Measurements from ENCODE around the gene ACP7.
A peak's percentile ranks its signal among the peaks of the same experiment; 100 is the strongest.

Gene ACP7

DNA sequence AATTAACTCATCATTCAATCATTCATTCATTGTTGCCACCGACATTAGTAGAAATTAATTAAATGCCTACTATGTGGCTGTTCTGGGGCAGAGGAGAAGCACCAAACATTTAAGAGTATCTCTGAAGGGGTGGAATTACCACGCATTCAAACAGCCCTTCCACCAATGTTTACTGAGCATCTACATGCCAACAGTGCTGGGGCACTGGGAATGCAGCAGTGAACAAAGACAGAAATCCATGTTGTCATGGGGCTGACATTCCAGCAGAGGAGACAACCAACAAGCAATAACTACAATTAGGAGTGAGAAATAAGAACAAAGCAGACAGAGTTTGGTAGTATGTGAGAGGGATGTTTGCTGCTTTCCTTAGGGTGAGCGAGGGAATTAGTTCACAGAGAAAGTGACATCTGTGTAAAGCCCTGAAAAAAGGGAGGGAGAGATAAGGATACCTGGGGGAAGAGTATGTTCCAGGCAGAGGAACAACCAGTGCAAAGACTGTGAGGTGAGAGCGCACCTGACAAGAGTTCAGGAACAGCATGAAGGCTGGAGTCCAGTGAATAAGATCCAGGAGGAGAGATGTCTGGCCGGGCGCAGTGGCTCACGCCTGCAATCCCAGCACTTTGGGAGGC, 40.1 kb downstream of the ACP7 start:
- TF ChIP-seq, protein P1, sequence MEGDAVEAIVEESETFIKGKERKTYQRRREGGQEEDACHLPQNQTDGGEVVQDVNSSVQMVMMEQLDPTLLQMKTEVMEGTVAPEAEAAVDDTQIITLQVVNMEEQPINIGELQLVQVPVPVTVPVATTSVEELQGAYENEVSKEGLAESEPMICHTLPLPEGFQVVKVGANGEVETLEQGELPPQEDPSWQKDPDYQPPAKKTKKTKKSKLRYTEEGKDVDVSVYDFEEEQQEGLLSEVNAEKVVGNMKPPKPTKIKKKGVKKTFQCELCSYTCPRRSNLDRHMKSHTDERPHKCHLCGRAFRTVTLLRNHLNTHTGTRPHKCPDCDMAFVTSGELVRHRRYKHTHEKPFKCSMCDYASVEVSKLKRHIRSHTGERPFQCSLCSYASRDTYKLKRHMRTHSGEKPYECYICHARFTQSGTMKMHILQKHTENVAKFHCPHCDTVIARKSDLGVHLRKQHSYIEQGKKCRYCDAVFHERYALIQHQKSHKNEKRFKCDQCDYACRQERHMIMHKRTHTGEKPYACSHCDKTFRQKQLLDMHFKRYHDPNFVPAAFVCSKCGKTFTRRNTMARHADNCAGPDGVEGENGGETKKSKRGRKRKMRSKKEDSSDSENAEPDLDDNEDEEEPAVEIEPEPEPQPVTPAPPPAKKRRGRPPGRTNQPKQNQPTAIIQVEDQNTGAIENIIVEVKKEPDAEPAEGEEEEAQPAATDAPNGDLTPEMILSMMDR (IDR thresholded peaks at IDR 0.05; ENCODE audit: extremely low read depth, missing control alignments) = no peak
- DNase-seq (ENCODE audit: low spot score) = no peak

DNA sequence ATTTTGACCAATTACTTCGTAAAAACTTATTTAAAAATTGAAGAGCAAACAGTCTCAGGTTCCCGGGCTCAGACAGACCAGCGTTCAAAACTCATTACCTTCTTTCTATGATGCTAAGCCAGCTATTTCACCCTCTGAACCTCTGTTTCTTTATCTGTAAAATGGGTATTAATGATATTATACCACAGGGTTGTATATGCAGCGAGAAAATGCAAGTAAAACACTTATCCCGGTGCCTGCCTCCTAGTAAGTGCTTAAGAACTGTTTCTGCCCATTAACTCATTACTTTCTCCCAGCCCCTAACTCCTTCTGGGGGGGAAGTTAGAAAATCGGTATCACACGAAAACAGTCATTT, 41.0 kb downstream of the ACP7 start:
- TF ChIP-seq, protein P1 (IDR thresholded peaks at IDR 0.05; ENCODE audit: extremely low read depth, missing control alignments) = no peak
- no peak for DNase-seq (ENCODE audit: low spot score)

DNA sequence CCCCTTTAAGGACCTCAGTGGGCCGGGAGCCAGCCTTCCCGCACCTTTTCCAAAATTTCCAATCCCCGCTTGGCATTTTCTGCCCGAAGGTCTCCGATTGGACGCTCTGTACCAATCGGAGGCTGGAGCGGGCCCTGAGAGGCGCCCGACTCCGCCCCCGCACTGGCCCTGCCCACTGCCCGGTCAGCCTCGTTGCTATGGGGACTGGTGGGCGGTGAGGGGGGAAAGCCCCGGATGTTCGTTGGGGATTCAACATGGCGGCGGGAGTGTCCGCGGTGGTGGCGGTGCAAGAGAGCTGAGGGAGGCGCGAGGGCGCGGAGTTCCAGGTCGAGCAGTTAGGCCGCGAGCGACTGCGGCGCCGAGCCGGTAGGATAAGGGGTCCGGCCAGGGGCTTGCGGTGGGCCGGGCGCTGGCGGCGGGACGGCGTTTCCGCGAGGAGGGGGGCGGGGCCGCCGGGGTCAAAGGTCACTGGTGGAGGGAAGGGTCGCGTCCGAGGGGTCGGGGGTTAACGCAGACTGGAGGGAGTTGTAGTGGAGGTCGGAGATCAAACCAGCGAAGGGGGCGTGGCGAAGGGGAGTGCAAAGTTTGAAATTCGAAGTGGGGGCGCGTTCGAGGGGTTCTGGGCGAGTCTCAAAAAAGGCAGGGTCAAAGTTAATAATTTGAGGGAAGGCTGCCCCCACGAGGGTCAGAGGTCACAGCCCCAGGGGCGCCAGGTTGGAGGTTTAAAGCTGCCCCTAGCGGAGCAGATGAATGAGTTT, 41.6 kb downstream of the ACP7 start, which contains the start of gene PAK4:
Gene PAK4, plus strand, starts transcription at position 233 of the 758 bp plus-strand sequence. CDS start 43,768 bp downstream, outside the sequence.
- DNase-seq (ENCODE audit: low spot score) = peak; percentile 100
- TF ChIP-seq, protein P1 (IDR thresholded peaks at IDR 0.05; ENCODE audit: extremely low read depth, missing control alignments) = no peak

DNA sequence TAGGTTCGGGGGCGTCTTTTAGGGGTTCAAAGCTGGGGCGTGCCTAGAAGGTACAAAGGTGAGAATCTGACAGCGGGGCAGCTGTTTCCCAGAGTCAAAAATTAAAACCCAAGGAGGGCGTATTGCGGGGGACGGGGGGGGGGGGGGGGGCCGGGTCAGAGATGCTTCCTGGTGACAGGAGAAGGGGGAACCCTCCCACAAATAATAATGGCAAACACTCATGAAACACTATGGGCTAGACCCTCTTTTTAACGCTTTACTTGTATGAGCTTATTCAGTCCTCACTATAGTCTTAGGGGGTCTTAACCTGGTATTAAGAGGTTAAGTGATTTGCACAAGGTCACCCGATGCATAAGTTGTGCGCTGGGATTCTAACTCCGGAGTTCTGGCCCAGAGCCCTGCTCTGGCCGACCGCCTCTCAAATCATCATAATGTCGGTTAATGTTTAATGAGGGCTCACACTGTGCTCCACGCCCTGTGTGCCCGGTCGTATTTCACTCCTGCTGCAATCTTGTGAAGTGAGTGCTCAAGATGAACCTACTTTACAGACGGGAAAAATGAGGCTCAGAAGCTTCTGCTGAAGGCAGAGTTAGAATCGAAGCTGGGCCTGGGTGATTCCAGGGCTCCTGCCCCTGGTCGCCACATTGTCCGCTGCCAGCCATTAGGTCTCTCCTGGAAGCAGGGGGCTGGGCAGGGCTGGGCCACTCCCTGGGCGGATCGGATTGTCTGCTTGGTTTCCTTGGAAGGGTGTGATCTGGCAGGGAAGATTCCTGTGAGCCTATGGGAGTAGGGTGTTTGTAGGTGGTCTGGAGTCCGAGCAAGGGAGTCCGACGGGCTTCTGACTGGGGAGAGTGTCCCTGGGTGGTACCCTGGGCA, 42.4 kb downstream of the ACP7 start:
- no peak for DNase-seq (ENCODE audit: low spot score)
- TF ChIP-seq, protein P1 (IDR thresholded peaks at IDR 0.05; ENCODE audit: extremely low read depth, missing control alignments) = no peak

DNA sequence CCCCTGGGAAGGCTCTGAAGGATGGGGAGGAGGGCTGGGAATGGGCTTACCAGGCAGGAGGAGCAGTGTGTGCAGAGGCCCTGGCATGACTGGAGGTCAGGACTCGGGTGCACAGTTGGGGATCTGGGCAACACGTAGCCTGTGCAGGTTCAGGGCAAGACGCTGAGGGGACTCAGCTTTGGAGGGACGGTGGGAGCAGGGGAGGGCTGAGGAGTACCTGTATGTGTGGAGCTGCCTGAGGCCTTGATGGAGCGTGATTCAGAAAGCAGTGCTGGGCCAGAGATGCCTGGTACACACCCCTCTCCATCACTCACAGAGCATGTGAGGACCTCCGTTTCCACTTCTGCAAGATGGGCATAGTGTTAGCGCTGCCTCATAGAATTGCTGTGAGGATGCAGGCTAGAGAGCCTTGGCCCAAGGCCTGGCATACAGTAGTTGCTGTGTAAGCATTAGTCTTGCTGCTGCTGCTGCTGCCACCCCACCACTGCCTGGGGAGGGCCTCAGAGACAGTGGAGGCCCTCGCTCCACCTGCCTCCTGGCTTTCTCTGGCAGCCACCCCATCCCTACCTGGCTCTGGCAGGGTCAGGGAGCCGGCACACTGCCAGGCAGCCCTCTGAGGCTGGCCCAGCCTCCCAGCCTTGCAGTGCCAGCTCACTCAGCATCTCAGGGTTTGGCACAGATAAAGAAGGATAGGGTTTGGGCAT, 43.8 kb downstream of the ACP7 start:
- no peak for DNase-seq (ENCODE audit: low spot score)
- TF ChIP-seq, protein P1 (IDR thresholded peaks at IDR 0.05; ENCODE audit: extremely low read depth, missing control alignments) = no peak

DNA sequence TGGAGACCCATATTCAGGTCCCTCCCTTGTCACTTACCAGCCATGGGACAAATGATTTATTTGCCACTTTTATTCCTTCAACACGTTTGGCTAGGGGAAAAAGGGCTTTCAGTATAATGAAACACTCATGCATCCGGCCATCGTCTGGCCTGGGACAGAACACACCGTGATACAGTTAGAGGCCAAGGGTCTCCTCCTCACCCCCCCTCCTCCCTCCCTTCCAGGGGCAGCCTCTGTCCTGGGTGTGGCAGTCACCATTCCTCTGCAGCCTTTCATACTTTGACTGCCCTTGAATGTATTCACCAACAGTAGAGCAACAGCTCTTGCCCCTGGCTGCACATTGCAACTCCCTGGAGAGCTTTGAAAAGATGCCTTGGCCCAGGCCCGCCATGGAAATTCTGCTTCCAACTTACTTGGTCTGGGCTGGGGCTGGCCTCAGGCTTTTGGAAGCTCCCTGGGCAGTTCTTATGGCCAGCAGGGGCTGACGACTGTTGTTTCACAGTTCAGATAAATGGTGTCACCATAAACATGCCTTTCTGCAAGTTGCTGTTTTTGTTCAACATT, 44.4 kb downstream of the ACP7 start:
- TF ChIP-seq, protein P1 (IDR thresholded peaks at IDR 0.05; ENCODE audit: extremely low read depth, missing control alignments) = no peak
- no peak for DNase-seq (ENCODE audit: low spot score)

All from GM20000 (cell line).